ENCODE measurements around the gene PPP4R2. TPM values are rescaled to one million over a fixed set of nuclear protein-coding genes. Genes with fewer than 3 reads are reported as not detected.
A peak's percentile ranks its signal among the peaks of the same experiment; 100 is the strongest.

The PPP4R2 gene
- total and polyA plus RNA-seq, 7 donors, result 15.1 to 94.1 (median 51.2) TPM

GRCh38 chr3:73096169-73096568 lies 99.6 kb downstream of the PPP4R2 start:
- DNase-seq (no peak), ATAC-seq (no peak)
- no peak overlapping the region for H3K4me3 ChIP-seq
- TF ChIP-seq CTCF (IDR thresholded peaks at IDR 0.05), result no peak
- 72 to 83% (median 77%) methylated on average over 2 of the region's 2 CpGs for WGBS, 3 donors
- intact Hi-C loops (cut with DNase I), result no loop called here
- no peaks in the 10 kb centered on the region for H3K36me3 ChIP-seq (ENCODE audit: insufficient read depth in 1 of 2, low read depth in 1 of 2)
- H3K9me3 ChIP-seq, result no peaks in the 10 kb centered on the region
- no peaks in the 10 kb centered on the region for H3K27me3 ChIP-seq (ENCODE audit: insufficient read depth in 3 of 3, low read length in 2 of 3)
- no peaks in the 10 kb centered on the region for H3K4me1 ChIP-seq
- no peak overlapping the region for H3K27ac ChIP-seq

- no peak overlapping the region for H3K4me3 ChIP-seq
- no peaks in the 10 kb centered on the region for H3K4me1 ChIP-seq
- no peak overlapping the region for H3K27ac ChIP-seq
- DNase-seq, result no peak
- TF ChIP-seq CTCF (IDR thresholded peaks at IDR 0.05), result no peak
- ATAC-seq, result no peak
- H3K9me3 ChIP-seq, result no peaks in the 10 kb centered on the region
- H3K27me3 ChIP-seq (ENCODE audit: insufficient read depth in 3 of 3, low read length in 2 of 3), result no peaks in the 10 kb centered on the region
- 88 to 92% (median 91%) methylated on average over 2 of the region's 2 CpGs for WGBS, 3 donors
- H3K36me3 ChIP-seq (ENCODE audit: insufficient read depth in 1 of 2, low read depth in 1 of 2), result no peaks in the 10 kb centered on the region
- intact Hi-C loops (cut with DNase I), result no loop called here
Observed at GRCh38 chr3:73098026-73098425, 101.4 kb downstream of the PPP4R2 start.

GRCh38 chr3:73098873-73099272 lies 102.3 kb downstream of the PPP4R2 start:
- TF ChIP-seq CTCF (IDR thresholded peaks at IDR 0.05), result no peak

GRCh38 chr3:73100741-73101559 lies 104.3 kb downstream of the PPP4R2 start:
- H3K9me3 ChIP-seq, result no peaks in the 10 kb centered on the region
- DNase-seq (peak; percentile 65 to 80), ATAC-seq (peak; percentile 86 to 97 (median 93))
- intact Hi-C loops (cut with DNase I), result loop anchor here (1.0 to 10.0 kb wide), 5 partner anchors 330 to 754 kb away; no protein-coding TSS in a partner anchor
- peak; percentile 95 for TF ChIP-seq CTCF (IDR thresholded peaks at IDR 0.05)
- H3K4me3 ChIP-seq, result no peak overlapping the region
- no peaks in the 10 kb centered on the region for H3K36me3 ChIP-seq (ENCODE audit: insufficient read depth in 1 of 2, low read depth in 1 of 2)
- H3K27ac ChIP-seq, result no peak overlapping the region
- 35 to 36% (median 35%) methylated on average over 9 of the region's 9 CpGs for WGBS, 3 donors
- no peaks in the 10 kb centered on the region for H3K4me1 ChIP-seq
- no peaks in the 10 kb centered on the region for H3K27me3 ChIP-seq (ENCODE audit: insufficient read depth in 3 of 3, low read length in 2 of 3)

More at GRCh38 chr3:73098873-73099272, 102.3 kb downstream of the PPP4R2 start:
- ATAC-seq (no peak), DNase-seq (no peak)
- no peaks in the 10 kb centered on the region for H3K4me1 ChIP-seq
- no peaks in the 10 kb centered on the region for H3K36me3 ChIP-seq (ENCODE audit: insufficient read depth in 1 of 2, low read depth in 1 of 2)
- H3K9me3 ChIP-seq, result no peaks in the 10 kb centered on the region
- intact Hi-C loops (cut with DNase I), result no loop called here
- WGBS, 3 donors, result 88 to 90% (median 88%) methylated on average over 1 of the region's 1 CpG
- no peak overlapping the region for H3K27ac ChIP-seq
- no peaks in the 10 kb centered on the region for H3K27me3 ChIP-seq (ENCODE audit: insufficient read depth in 3 of 3, low read length in 2 of 3)
- H3K4me3 ChIP-seq, result no peak overlapping the region

All from psoas muscle (tissue), 8 donors.